AG10803 (cell line): ENCODE results near the gene EXOC4.

ENCODE experiments used
- DNase-seq: peaks from one replicate; pipeline ENCODE4 v3.0.0; 2010; ENCODE audit warnings: low read depth
- H3K4me3 ChIP-seq: 2 replicates; pipeline ENCODE4 v1.5.1; 2011; ENCODE audit warnings: mild to moderate bottlenecking, low read length, control low read depth
- TF ChIP-seq, protein P1 (sequence below): conservative IDR thresholded peaks from 2 replicates; pipeline ENCODE4 v1.5.1; 2011; ENCODE audit warnings: mild to moderate bottlenecking, low read length, control low read depth, inconsistent platforms

The EXOC4 gene

DNA sequence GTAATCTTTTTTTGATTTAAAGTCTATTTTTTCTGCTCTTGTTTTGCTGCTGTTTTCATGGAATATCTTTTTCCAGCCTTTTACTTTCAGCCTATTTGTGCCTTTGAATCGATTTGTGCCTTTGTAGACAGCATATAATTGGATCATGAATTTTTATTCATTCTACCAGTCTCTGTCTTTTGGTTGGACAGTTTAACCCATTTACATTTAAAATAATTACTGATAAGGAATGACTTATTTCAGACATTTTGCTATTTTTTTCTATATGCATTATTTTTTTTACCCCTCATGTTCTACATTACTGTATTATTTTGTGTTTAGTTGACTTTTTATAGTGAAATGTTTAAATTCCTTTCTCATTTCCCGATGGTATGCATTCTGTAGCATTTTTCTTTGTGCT, 99.6 kb downstream of the EXOC4 start:
- TF ChIP-seq, protein P1, sequence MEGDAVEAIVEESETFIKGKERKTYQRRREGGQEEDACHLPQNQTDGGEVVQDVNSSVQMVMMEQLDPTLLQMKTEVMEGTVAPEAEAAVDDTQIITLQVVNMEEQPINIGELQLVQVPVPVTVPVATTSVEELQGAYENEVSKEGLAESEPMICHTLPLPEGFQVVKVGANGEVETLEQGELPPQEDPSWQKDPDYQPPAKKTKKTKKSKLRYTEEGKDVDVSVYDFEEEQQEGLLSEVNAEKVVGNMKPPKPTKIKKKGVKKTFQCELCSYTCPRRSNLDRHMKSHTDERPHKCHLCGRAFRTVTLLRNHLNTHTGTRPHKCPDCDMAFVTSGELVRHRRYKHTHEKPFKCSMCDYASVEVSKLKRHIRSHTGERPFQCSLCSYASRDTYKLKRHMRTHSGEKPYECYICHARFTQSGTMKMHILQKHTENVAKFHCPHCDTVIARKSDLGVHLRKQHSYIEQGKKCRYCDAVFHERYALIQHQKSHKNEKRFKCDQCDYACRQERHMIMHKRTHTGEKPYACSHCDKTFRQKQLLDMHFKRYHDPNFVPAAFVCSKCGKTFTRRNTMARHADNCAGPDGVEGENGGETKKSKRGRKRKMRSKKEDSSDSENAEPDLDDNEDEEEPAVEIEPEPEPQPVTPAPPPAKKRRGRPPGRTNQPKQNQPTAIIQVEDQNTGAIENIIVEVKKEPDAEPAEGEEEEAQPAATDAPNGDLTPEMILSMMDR, result no peak
- no peak for DNase-seq
- H3K4me3 ChIP-seq, result no peak overlapping the region

DNA sequence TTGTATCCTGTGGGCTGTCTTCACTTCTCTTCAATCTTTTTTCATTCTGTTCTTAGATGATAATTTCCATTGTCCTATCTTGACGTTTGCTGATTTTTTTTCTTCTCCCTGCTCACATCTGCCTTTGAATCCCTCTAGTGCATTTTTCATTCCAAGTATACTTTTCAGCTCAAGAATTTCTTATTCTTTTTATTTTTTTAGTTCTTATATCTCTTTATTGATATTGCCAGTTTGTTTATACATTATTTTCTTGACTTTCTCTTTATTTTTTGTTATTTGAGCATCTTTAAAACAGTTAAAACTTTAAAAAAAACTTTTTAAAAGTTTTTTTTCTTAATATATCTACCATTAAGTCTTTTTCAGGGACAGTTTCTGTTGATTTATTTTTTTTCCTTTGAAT, 100.9 kb downstream of the EXOC4 start:
- TF ChIP-seq, protein P1, result no peak
- H3K4me3 ChIP-seq, result no peak overlapping the region
- DNase-seq, result no peak

DNA sequence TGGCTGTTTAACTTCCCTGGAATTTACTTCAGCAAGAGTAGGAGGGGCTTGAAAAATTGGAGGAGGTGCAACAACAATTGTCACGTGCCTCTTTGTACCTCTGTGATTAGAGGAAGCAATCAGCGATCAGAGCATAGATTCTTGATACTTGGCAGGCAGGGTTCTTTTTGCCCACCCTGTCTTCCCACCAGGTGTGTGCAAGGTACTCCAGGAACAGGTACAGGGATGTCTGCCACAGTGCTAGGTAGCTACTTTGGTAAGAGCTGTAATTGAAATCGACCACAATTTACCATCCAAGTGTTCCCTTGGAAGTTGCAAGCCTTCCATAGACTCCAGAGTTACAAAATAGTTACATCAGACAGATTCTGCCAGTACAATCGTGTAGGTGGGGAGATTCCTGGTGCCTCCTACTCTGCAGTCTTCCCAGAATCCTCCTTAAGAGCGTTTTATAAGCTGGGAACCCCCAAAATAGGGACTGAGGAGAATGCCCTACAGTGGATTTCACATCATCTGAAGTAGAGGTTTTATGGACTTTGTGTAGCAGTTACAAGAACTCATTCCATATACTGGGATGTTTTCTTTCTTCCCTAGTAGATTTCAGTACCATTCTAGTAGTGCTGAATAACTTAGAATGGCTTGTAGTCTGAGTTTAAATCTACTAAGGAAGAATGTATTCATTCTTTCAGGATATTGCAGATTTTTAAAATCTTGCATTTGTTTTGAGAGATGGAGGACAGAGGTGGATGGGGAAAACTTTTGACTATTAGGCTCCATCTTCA, 101.9 kb downstream of the EXOC4 start:
- no peak overlapping the region for H3K4me3 ChIP-seq
- DNase-seq, result peak; percentile 22
- TF ChIP-seq, protein P1, result no peak

DNA sequence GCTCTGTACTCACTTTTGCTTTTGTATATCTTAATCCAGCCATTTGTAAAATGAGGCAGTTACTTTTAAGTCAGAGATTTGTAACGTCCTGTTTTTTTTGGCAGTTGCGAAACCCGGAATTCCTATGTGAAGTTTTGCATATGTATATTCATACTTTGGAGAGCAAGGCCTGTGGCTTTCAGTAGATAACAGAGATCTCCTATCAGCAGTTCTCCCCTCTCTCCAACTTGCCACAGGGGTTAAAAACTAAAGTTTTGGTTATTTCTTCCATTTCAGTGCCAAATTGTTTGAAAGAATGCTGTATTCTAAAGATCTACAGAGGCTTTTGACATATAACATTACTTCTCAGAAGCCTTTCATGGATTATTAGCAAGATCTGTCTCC, 102.4 kb downstream of the EXOC4 start:
- TF ChIP-seq, protein P1, result no peak
- no peak overlapping the region for H3K4me3 ChIP-seq
- DNase-seq, result peak; percentile 43

DNA sequence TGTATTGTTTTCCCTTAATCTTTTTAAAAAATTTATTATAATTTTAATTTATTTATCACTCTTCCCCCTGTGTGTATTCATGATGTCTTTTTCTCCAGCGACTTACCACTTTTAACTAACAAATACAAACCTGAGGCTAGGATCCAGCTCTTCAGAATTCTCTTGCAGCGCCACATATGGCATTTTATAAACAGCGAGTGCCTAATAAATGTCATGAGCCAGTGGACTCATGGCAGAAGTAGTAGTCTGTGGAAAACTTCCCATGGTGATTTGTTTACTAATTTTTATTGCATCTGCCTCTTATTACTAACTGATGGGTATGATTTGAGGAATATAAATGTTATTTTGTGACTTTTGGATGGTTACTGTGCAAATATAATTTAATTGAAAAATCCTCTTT, 102.9 kb downstream of the EXOC4 start:
- no peak overlapping the region for H3K4me3 ChIP-seq
- DNase-seq, result no peak
- TF ChIP-seq, protein P1, result no peak

DNA sequence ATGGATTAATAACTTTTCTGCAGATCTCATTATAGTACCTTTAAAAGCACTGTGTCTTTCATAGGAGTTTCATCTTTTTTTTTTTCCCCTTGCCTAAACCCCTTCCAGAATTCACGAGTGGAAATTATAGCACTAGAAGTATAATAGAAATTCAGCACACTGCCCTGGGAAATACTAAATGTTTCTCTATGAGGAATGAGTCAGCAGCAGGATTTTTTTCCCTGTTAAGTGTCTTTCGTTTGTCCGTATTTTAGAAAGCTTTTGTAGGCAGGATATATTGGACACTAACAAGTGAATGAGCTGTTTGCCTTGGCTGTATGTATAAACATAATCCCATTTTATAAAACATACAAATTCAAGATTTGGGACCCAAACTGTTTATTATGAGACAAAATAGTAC, 105.8 kb downstream of the EXOC4 start:
- DNase-seq, result peak; percentile 30
- TF ChIP-seq, protein P1, result no peak
- no peak overlapping the region for H3K4me3 ChIP-seq

DNA sequence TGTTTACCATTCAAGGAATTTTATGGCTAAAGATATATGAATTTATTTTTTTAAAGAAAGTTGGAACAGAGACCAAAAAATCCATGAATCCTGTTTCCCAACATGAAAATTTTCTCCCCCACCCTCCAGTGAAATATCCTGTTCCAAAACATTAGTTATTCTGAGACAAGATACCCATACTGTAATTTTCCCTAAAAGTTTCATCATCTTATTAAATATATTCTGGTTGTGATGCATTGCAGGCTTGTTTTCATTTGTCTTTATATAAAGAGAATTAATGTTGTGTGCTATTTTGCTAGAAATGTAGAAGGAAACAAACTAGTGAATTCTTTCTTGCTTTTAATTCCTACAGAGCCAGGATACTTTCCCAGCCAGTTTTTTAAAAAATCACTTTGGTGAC, 106.6 kb downstream of the EXOC4 start:
- no peak overlapping the region for H3K4me3 ChIP-seq
- peak; percentile 28 for DNase-seq
- TF ChIP-seq, protein P1, result no peak
